ENCODE measurements around the gene FHAD1. TPM values are rescaled to one million over a fixed set of nuclear protein-coding genes. Genes with fewer than 3 reads are reported as not detected.
A peak's percentile ranks its signal among the peaks of the same experiment; 100 is the strongest.
"Not testable (repeated sequence)": the region's sequence is repeated elsewhere in the genome, so short reads cannot be mapped to it uniquely, and the experiment has no call there.

FHAD1 gene
- total RNA-seq, 1 donor from 2014 or later: not detected

GRCh38 chr1:15380601-15381508 is 133.8 kb downstream of the FHAD1 start:
- DNase-seq (ENCODE audit: low spot score): no peak
- Mint-ChIP-seq H3K27me3 (ENCODE audit: insufficient read depth) (peaks cover 23% of the 10 kb centered on the region), H3K36me3 (ENCODE audit: low read depth) (no peaks in the 10 kb centered on the region), H3K9me3 (no peaks in the 10 kb centered on the region), H3K4me3 (no peak overlapping the region), H3K4me1 (ENCODE audit: low read depth) (peaks cover 6% of the 10 kb centered on the region), H3K27ac (no peak overlapping the region)
- intact Hi-C loops (cut with micrococcal nuclease): no loop called here

- no peak overlapping the region for H3K27ac Mint-ChIP-seq
- intact Hi-C loops (cut with micrococcal nuclease): no loop called here
- H3K36me3 Mint-ChIP-seq (ENCODE audit: low read depth): no peaks in the 10 kb centered on the region
- H3K4me3 Mint-ChIP-seq: no peak overlapping the region
- DNase-seq (ENCODE audit: low spot score): no peak
- H3K9me3 Mint-ChIP-seq: no peaks in the 10 kb centered on the region
- H3K27me3 Mint-ChIP-seq (ENCODE audit: insufficient read depth): peaks cover 32% of the 10 kb centered on the region
- peaks cover 6% of the 10 kb centered on the region for H3K4me1 Mint-ChIP-seq (ENCODE audit: low read depth)
Observed at GRCh38 chr1:15381805-15382204, 134.8 kb downstream of the FHAD1 start.

- Mint-ChIP-seq H3K36me3 (ENCODE audit: low read depth) (no peaks in the 10 kb centered on the region), H3K4me1 (ENCODE audit: low read depth) (peaks cover 6% of the 10 kb centered on the region), H3K27ac (no peak overlapping the region), H3K27me3 (ENCODE audit: insufficient read depth) (peaks cover 31% of the 10 kb centered on the region), H3K4me3 (no peak overlapping the region), H3K9me3 (no peaks in the 10 kb centered on the region)
- DNase-seq (ENCODE audit: low spot score): no peak
- intact Hi-C loops (cut with micrococcal nuclease): no loop called here
Observed at GRCh38 chr1:15382601-15383518, 135.8 kb downstream of the FHAD1 start.

- Mint-ChIP-seq H3K27ac (no peak overlapping the region), H3K27me3 (ENCODE audit: insufficient read depth) (peaks cover 35% of the 10 kb centered on the region), H3K4me1 (ENCODE audit: low read depth) (peaks cover 6% of the 10 kb centered on the region), H3K9me3 (no peaks in the 10 kb centered on the region), H3K4me3 (no peak overlapping the region), H3K36me3 (ENCODE audit: low read depth) (no peaks in the 10 kb centered on the region)
- DNase-seq (ENCODE audit: low spot score): no peak
- intact Hi-C loops (cut with micrococcal nuclease): loop anchor here (2.0 kb wide), 1 partner anchor 37 kb away; no protein-coding TSS in a partner anchor
Observed at GRCh38 chr1:15383810-15384209, 136.8 kb downstream of the FHAD1 start.

- Mint-ChIP-seq H3K4me3 (peak overlapping the region; percentile 62), H3K27ac (no peak overlapping the region), H3K4me1 (ENCODE audit: low read depth) (peaks cover 6% of the 10 kb centered on the region), H3K27me3 (ENCODE audit: insufficient read depth) (peaks cover 35% of the 10 kb centered on the region), H3K9me3 (no peaks in the 10 kb centered on the region), H3K36me3 (ENCODE audit: low read depth) (no peaks in the 10 kb centered on the region)
- intact Hi-C loops (cut with micrococcal nuclease): loop anchor here (2.0 kb wide), 1 partner anchor 38 kb away; no protein-coding TSS in a partner anchor
- DNase-seq (ENCODE audit: low spot score): no peak
Observed at GRCh38 chr1:15384301-15384901, 137.4 kb downstream of the FHAD1 start.

- Mint-ChIP-seq H3K4me3 (no peak overlapping the region), H3K36me3 (ENCODE audit: low read depth) (no peaks in the 10 kb centered on the region), H3K4me1 (ENCODE audit: low read depth) (peaks cover 6% of the 10 kb centered on the region), H3K27ac (no peak overlapping the region), H3K9me3 (no peaks in the 10 kb centered on the region), H3K27me3 (ENCODE audit: insufficient read depth) (peaks cover 34% of the 10 kb centered on the region)
- DNase-seq (ENCODE audit: low spot score): no peak
- intact Hi-C loops (cut with micrococcal nuclease): loop anchor here (2.0 to 5.0 kb wide), 2 partner anchors 39 to 47 kb away; no protein-coding TSS in a partner anchor
Observed at GRCh38 chr1:15385420-15385819, 138.4 kb downstream of the FHAD1 start.

- Mint-ChIP-seq H3K27me3 (ENCODE audit: insufficient read depth) (peaks cover 34% of the 10 kb centered on the region), H3K4me3 (no peak overlapping the region), H3K36me3 (ENCODE audit: low read depth) (no peaks in the 10 kb centered on the region), H3K9me3 (no peaks in the 10 kb centered on the region), H3K27ac (no peak overlapping the region), H3K4me1 (ENCODE audit: low read depth) (peaks cover 6% of the 10 kb centered on the region)
- intact Hi-C loops (cut with micrococcal nuclease): loop anchor here (5.0 kb wide), 1 partner anchor 46 kb away; no protein-coding TSS in a partner anchor
- DNase-seq (ENCODE audit: low spot score): no peak
Observed at GRCh38 chr1:15386164-15386749, 139.2 kb downstream of the FHAD1 start.

GRCh38 chr1:15388201-15388880 is 141.3 kb downstream of the FHAD1 start:
- DNase-seq (ENCODE audit: low spot score): no peak

GRCh38 chr1:15389828-15390227 is 142.8 kb downstream of the FHAD1 start:
- not testable (repeated sequence) for H3K36me3 Mint-ChIP-seq (ENCODE audit: low read depth); H3K27ac Mint-ChIP-seq; H3K4me1 Mint-ChIP-seq (ENCODE audit: low read depth); H3K9me3 Mint-ChIP-seq; DNase-seq (ENCODE audit: low spot score); H3K4me3 Mint-ChIP-seq
- peaks cover 31% of the 10 kb centered on the region for H3K27me3 Mint-ChIP-seq (ENCODE audit: insufficient read depth)
- intact Hi-C loops (cut with micrococcal nuclease): loop anchor here (5.0 kb wide), 1 partner anchor 42 kb away; no protein-coding TSS in a partner anchor

More at GRCh38 chr1:15388201-15388880, 141.3 kb downstream of the FHAD1 start:
- H3K9me3 Mint-ChIP-seq: no peaks in the 10 kb centered on the region
- intact Hi-C loops (cut with micrococcal nuclease): loop anchor here (5.0 kb wide), 1 partner anchor 44 kb away; no protein-coding TSS in a partner anchor
- H3K4me3 Mint-ChIP-seq: no peak overlapping the region
- H3K27me3 Mint-ChIP-seq (ENCODE audit: insufficient read depth): peaks cover 31% of the 10 kb centered on the region
- H3K36me3 Mint-ChIP-seq (ENCODE audit: low read depth): no peaks in the 10 kb centered on the region
- H3K4me1 Mint-ChIP-seq (ENCODE audit: low read depth): peaks cover 6% of the 10 kb centered on the region
- no peak overlapping the region for H3K27ac Mint-ChIP-seq

- no peak overlapping the region for H3K27ac Mint-ChIP-seq
- intact Hi-C loops (cut with micrococcal nuclease): no loop called here
- H3K4me1 Mint-ChIP-seq (ENCODE audit: low read depth): no peaks in the 10 kb centered on the region
- no peaks in the 10 kb centered on the region for H3K36me3 Mint-ChIP-seq (ENCODE audit: low read depth)
- peaks cover 28% of the 10 kb centered on the region for H3K27me3 Mint-ChIP-seq (ENCODE audit: insufficient read depth)
- no peak for DNase-seq (ENCODE audit: low spot score)
- no peak overlapping the region for H3K4me3 Mint-ChIP-seq
- no peaks in the 10 kb centered on the region for H3K9me3 Mint-ChIP-seq
Observed at GRCh38 chr1:15390667-15391066, 143.6 kb downstream of the FHAD1 start.

GRCh38 chr1:15391366-15391765 is 144.3 kb downstream of the FHAD1 start:
- intact Hi-C loops (cut with micrococcal nuclease): no loop called here
- Mint-ChIP-seq H3K9me3 (no peaks in the 10 kb centered on the region), H3K4me3 (no peak overlapping the region), H3K27ac (no peak overlapping the region), H3K27me3 (ENCODE audit: insufficient read depth) (peaks cover 23% of the 10 kb centered on the region), H3K36me3 (ENCODE audit: low read depth) (no peaks in the 10 kb centered on the region), H3K4me1 (ENCODE audit: low read depth) (no peaks in the 10 kb centered on the region)
- no peak for DNase-seq (ENCODE audit: low spot score)

Measured in activated T-helper 1 cell treated with anti-CD3 and anti-CD28 coated beads, Interleukin-12 subunit alpha, Interleukin-12 subunit beta, Interleukin-2, Interleukin-4 antibody, amounts not matched to agents 30 ng/mL and 10 ng/mL and 1 ng/mL, durations not matched to agents 14 hours and 24 hours and 36 hours (primary cell).